Ovary (tissue), 9 donors: ENCODE results near the gene SPRED2. TPM values are rescaled to one million over a fixed set of nuclear protein-coding genes. Genes with fewer than 3 reads are reported as not detected.
"Not testable (repeated sequence)": the region's sequence is repeated elsewhere in the genome, so short reads cannot be mapped to it uniquely, and the experiment has no call there.

Experiments used
- DNase-seq, 5 donors: peaks; one replicate each; pipeline ENCODE4 v3.0.0-alpha.2; 2019 to 2020
- H3K27ac ChIP-seq, 2 donors: fragments of 200-600 bp; one replicate each; pipeline versions ENCODE4 v1.5.1 to v1.8.0; 2019 to 2022
- H3K27me3 ChIP-seq: fragments of 200-600 bp; one replicate; pipeline ENCODE4 v1.8.0; 2022
- H3K36me3 ChIP-seq: fragments of 200-600 bp; sonication (generic); one replicate; pipeline ENCODE4 v1.5.1; 2019
- H3K4me1 ChIP-seq: one replicate; pipeline ENCODE4 v1.8.1; 2013; ENCODE audit warnings: mild to moderate bottlenecking, moderate library complexity; ENCODE audit not compliant: insufficient read depth
- H3K4me3 ChIP-seq: fragments of 200-600 bp; sonication (generic); one replicate; pipeline ENCODE4 v1.5.1; 2017
- H3K9me3 ChIP-seq, 2 donors: fragments of 200-600 bp in 1 of 2; sonication (generic) in 1 of 2; one replicate each; pipeline versions ENCODE4 v1.5.1 to v1.8.1; 2013 to 2019; ENCODE audit warnings: mild to moderate bottlenecking in 1 of 2, moderate library complexity in 1 of 2
- EP300 ChIP-seq: sonication (generic); formaldehyde crosslinking; IDR thresholded peaks from one replicate; pipeline ENCODE4 v1.6.1; 2017; ENCODE audit warnings: antibody characterized with exemption
- POLR2A ChIP-seq: fragments of 450-650 bp; IDR thresholded peaks from one replicate; pipeline ENCODE4 v1.6.1; 2017; ENCODE audit warnings: antibody characterized with exemption, mild to moderate bottlenecking, moderate library complexity
- WGBS, 3 donors: extraction: QIAGEN DNeasy Blood & Tissue Kit in 1 of 3; methylation state at CpG; one replicate each; pipeline versions ENCODE4 v1.1.5 to v1.1.7; 2013 to 2017; 5-methylcytosine and 5-hydroxymethylcytosine counted together
- intact Hi-C, 4 donors: fragments of 100-400 bp; cut with DNase I; formaldehyde crosslinking; loops; one replicate each; pipeline versions ENCODE4 v1.11.0 to v1.15.1; 2022 to 2023
- polyA plus RNA-seq, 2 donors: library from polyadenylated mRNA; stranded (reverse); fragments of 200-250 nt in 1 of 2; fragments of 350-450 nt in 1 of 2; fragmentation: Illumina TruSeq in 1 of 2; extraction: RNeasy Lipid Tissue Mini Kit (QIAGEN cat#74804) in 1 of 2; gene quantifications; one replicate each; pipeline ENCODE4 v1.2.3, GENCODE V29; 2013 to 2014
- total RNA-seq, 7 donors: library from RNA; depleted of rRNA in 2 of 7; stranded (reverse); fragments of >200 nt in 2 of 7; fragmentation: NEBNext Ultra II Directional in 3 of 7; extraction: Animal tissue kit (Norgen Biotek cat#: 25700) in 3 of 7; gene quantifications; one replicate each; pipeline versions ENCODE4 v1.1.0 to v1.2.4, GENCODE V29; 2016 to 2023
- TF ChIP-seq, protein P1 (sequence below), 3 donors: fragments of 450-650 bp in 2 of 3; fragments of 200-600 bp in 1 of 3; IDR thresholded peaks; one replicate each; pipeline versions ENCODE4 v1.5.1 to v1.8.0; 2016 to 2022; ENCODE audit warnings: antibody characterized with exemption in 3 of 3, mild to moderate bottlenecking in 1 of 3
- donor health status: DM: no; HTN: no; CAD: no; lungs with moderate emphysema.
- donor health status: DM: no; HTN: no; CAD: no.
- donor health status: Bipolar disorder and iron deficiency.
- donor health status: DM: yes; HTN: yes; CAD: no.
- donor health status: DM: no; HTN: no; CAD: no.
- donor health status: DM: yes; HTN: yes; CAD: no.

Gene SPRED2
- total and polyA plus RNA-seq, 9 donors: 13.1 to 32.9 (median 17.6) TPM

GRCh38 chr2:65340898-65341681 lies 91.3 kb downstream of the SPRED2 start:
- Histone ChIP-seq H3K36me3 (no peaks in the 10 kb centered on the region), H3K27ac (no peak overlapping the region), H3K4me1 (peaks cover 3% of the 10 kb centered on the region), H3K4me3 (no peak overlapping the region), H3K27me3 (no peaks in the 10 kb centered on the region), H3K9me3 (no peaks in the 10 kb centered on the region)
- no peak for TF ChIP-seq POLR2A
- intact Hi-C loops: no loop called here
- DNase-seq: no peak
- 79 to 89% (median 86%) methylated on average over 9 of the region's 9 CpGs for WGBS, 3 donors

GRCh38 chr2:65339648-65340047 lies 92.8 kb downstream of the SPRED2 start:
- intact Hi-C loops: no loop called here
- Histone ChIP-seq H3K27ac (no peak overlapping the region), H3K9me3 (no peaks in the 10 kb centered on the region), H3K27me3 (no peaks in the 10 kb centered on the region), H3K4me3 (no peak overlapping the region), H3K36me3 (no peaks in the 10 kb centered on the region), H3K4me1 (no peaks in the 10 kb centered on the region)
- no peak for DNase-seq
- TF ChIP-seq POLR2A: no peak
- no peak for TF ChIP-seq EP300
- TF ChIP-seq, protein P1, sequence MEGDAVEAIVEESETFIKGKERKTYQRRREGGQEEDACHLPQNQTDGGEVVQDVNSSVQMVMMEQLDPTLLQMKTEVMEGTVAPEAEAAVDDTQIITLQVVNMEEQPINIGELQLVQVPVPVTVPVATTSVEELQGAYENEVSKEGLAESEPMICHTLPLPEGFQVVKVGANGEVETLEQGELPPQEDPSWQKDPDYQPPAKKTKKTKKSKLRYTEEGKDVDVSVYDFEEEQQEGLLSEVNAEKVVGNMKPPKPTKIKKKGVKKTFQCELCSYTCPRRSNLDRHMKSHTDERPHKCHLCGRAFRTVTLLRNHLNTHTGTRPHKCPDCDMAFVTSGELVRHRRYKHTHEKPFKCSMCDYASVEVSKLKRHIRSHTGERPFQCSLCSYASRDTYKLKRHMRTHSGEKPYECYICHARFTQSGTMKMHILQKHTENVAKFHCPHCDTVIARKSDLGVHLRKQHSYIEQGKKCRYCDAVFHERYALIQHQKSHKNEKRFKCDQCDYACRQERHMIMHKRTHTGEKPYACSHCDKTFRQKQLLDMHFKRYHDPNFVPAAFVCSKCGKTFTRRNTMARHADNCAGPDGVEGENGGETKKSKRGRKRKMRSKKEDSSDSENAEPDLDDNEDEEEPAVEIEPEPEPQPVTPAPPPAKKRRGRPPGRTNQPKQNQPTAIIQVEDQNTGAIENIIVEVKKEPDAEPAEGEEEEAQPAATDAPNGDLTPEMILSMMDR (IDR thresholded peaks at IDR 0.05): no peak

DNA sequence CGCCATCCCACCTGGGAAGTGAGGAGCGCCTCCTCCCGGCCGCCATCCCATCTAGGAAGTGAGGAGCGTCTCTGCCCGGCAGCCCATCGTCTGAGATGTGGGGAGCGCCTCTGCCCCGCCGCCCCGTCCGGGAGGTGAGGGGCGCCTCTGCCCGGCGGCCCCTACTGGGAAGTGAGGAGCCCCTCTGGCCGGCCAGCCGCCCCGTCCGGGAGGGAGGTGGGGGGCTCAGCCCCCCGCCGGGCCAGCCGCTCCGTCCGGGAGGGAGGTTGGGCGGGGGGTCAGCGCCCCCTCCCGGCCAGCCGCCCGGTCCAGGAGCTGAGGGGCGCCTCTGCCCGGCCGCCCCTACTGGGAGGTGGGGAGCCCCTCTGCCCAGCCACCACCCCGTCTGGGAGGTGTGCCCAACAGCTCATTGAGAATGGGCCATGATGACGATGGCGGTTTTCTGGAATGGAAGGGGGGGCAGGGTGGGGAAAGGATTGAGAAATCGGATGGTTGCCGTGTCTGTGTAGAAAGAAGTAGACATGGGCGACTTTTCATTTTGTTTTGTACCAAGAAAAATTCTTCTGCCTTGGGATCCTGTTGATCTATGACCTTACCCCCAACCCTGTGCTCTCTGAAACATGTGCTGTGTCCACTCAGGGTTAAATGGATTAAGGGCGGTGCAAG lies 93.4 kb downstream of the SPRED2 start:
- H3K4me3 ChIP-seq, H3K27ac ChIP-seq, H3K4me1 ChIP-seq, H3K36me3 ChIP-seq, DNase-seq, H3K9me3 ChIP-seq, intact Hi-C loops, H3K27me3 ChIP-seq: not testable (repeated sequence)
- WGBS, 3 donors: 97 to 100% (median 98%) methylated on average over 6 to 33 of the region's 39 CpGs

GRCh38 chr2:65337915-65338314 lies 94.5 kb downstream of the SPRED2 start:
- intact Hi-C loops, H3K27ac ChIP-seq, H3K4me1 ChIP-seq, DNase-seq, H3K36me3 ChIP-seq, H3K27me3 ChIP-seq, H3K9me3 ChIP-seq, H3K4me3 ChIP-seq: not testable (repeated sequence)
- 95 to 100% (median 98%) methylated on average over 5 to 8 of the region's 11 CpGs for WGBS, 3 donors

- Histone ChIP-seq H3K9me3 (no peaks in the 10 kb centered on the region), H3K4me1 (peaks cover 2% of the 10 kb centered on the region), H3K36me3 (no peaks in the 10 kb centered on the region), H3K4me3 (no peak overlapping the region), H3K27ac (no peak overlapping the region), H3K27me3 (no peaks in the 10 kb centered on the region)
- TF ChIP-seq, protein P1 (IDR thresholded peaks at IDR 0.05): no peak
- DNase-seq: no peak
- 94 to 98% (median 95%) methylated on average over 4 of the region's 4 CpGs for WGBS, 3 donors
- intact Hi-C loops: no loop called here
Measured at GRCh38 chr2:65334714-65335113, 97.7 kb downstream of the SPRED2 start.

- Histone ChIP-seq H3K4me3 (no peak overlapping the region), H3K27ac (no peak overlapping the region), H3K9me3 (no peaks in the 10 kb centered on the region), H3K27me3 (no peaks in the 10 kb centered on the region), H3K4me1 (peaks cover 2% of the 10 kb centered on the region), H3K36me3 (no peaks in the 10 kb centered on the region)
- intact Hi-C loops: no loop called here
- 95 to 97% (median 95%) methylated on average over 7 of the region's 7 CpGs for WGBS, 3 donors
- TF ChIP-seq, protein P1 (IDR thresholded peaks at IDR 0.05): no peak
- TF ChIP-seq EP300 (no peak), POLR2A (no peak)
- no peak for DNase-seq
Measured at GRCh38 chr2:65331336-65332025, 100.9 kb downstream of the SPRED2 start.
